BJ (cell line): ENCODE measurements around the gene RBBP5. TPM values are rescaled to one million over a fixed set of nuclear protein-coding genes. Genes with fewer than 3 reads are reported as not detected.

ENCODE experiments used
- CTCF ChIA-PET: fragments of 350-600 bp; formaldehyde crosslinking; extraction: SDS; loops from one replicate; lab custom pipeline; 2021; ENCODE audit warnings: antibody characterized with exemption, inconsistent platforms; lab: Yijun Ruan, JAX
- POLR2A ChIA-PET: fragments of 300-600 bp; sonication (Branson Sonifier 250); formaldehyde crosslinking; extraction: SDS; loops from one replicate; lab custom pipeline; 2021; ENCODE audit warnings: antibody characterized with exemption; lab: Charles Lee
- DNase-seq: peaks from one replicate; pipeline ENCODE4 v3.0.0-alpha.2; 2011; ENCODE audit warnings: low read depth
- H3K27me3 ChIP-seq: 2 replicates; pipeline ENCODE4 v1.6.0; 2011; ENCODE audit warnings: low read length; ENCODE audit not compliant: control insufficient read depth, insufficient read depth
- H3K36me3 ChIP-seq: 2 replicates; pipeline ENCODE4 v1.5.1; 2011; ENCODE audit warnings: low read length; ENCODE audit not compliant: control insufficient read depth, insufficient read depth
- H3K4me3 ChIP-seq: 2 replicates; pipeline ENCODE4 v1.5.1; 2011; ENCODE audit warnings: low read depth, mild to moderate bottlenecking, control low read depth, low read length
- CTCF ChIP-seq: IDR thresholded peaks from 2 replicates; pipeline ENCODE4 v1.5.1; 2011; ENCODE audit warnings: low read depth, mild to moderate bottlenecking, control low read depth, inconsistent platforms, low read length, moderate library complexity; ENCODE audit not compliant: insufficient read depth
- polyA plus RNA-seq: library from polyadenylated mRNA; depleted of rRNA; stranded (reverse); fragments of >200 nt; gene quantifications from 2 replicates; pipeline ENCODE4 v1.2.3, GENCODE V29; 2011

RBBP5 gene
- polyA plus RNA-seq, 1 experiment, result 6.4 TPM

DNA sequence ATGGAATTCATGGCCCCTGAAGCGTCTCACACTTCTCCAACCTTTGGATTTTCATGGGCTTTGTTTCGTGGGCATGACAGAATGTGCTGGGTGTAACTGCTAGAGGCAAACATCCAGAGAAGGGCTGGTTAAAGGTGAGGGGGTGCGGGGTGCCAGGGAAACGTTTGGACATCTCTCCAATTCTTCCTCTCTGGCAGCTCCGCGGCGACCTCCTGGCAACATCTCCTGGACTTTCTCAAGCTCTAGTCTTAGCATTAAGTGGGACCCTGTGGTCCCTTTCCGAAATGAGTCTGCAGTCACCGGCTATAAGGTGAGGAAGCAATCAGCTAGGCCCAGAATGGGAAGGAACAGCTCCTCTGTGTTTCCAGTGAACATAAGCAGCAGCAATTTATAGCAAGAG lies 49.5 kb downstream of the RBBP5 start:
- Histone ChIP-seq H3K27me3 (no peaks in the 10 kb centered on the region), H3K36me3 (no peaks in the 10 kb centered on the region), H3K4me3 (no peak overlapping the region)
- POLR2A ChIA-PET, result no interaction called here
- DNase-seq, result no peak
- CTCF ChIA-PET, result interaction anchor here (0.5 to 3.9 kb wide), 4 partner anchors 10 to 185 kb away, joined by 3 to 30 read pairs (median 6); no protein-coding TSS in a partner anchor
- TF ChIP-seq CTCF, result no peak

DNA sequence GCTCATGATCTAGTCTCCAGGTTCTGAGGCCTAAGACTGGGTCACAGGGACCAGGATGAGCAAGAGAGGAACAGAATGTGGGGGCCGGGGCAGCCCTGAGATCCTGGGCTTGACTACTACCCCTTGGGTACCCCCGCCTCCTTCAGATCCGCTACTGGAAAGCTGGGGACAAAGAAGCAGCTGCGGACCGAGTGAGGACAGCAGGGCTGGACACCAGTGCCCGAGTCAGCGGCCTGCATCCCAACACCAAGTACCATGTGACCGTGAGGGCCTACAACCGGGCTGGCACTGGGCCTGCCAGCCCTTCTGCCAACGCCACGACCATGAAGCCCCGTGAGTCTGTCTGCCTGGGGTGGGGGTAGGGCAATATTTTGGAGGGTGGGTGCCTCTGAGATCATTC lies 50.0 kb downstream of the RBBP5 start:
- DNase-seq, result no peak
- ChIA-PET CTCF (interaction anchor here (1.1 to 3.9 kb wide), 3 partner anchors 10 to 184 kb away, joined by 3 to 30 read pairs (median 3); no protein-coding TSS in a partner anchor), POLR2A (no interaction called here)
- Histone ChIP-seq H3K36me3 (no peaks in the 10 kb centered on the region), H3K27me3 (no peaks in the 10 kb centered on the region), H3K4me3 (no peak overlapping the region)
- no peak for TF ChIP-seq CTCF

- Histone ChIP-seq H3K36me3 (no peaks in the 10 kb centered on the region), H3K4me3 (no peak overlapping the region), H3K27me3 (no peaks in the 10 kb centered on the region; the same call in 1 of the 2 replicates)
- ChIA-PET POLR2A (no interaction called here), CTCF (interaction anchor here (1.1 to 3.9 kb wide), 2 partner anchors 9 to 185 kb away, joined by 3 to 30 read pairs; no protein-coding TSS in a partner anchor)
- DNase-seq, result no peak
- TF ChIP-seq CTCF, result no peak
Measured at GRCh38 chr1:205071028-205071409, 50.8 kb downstream of the RBBP5 start.

DNA sequence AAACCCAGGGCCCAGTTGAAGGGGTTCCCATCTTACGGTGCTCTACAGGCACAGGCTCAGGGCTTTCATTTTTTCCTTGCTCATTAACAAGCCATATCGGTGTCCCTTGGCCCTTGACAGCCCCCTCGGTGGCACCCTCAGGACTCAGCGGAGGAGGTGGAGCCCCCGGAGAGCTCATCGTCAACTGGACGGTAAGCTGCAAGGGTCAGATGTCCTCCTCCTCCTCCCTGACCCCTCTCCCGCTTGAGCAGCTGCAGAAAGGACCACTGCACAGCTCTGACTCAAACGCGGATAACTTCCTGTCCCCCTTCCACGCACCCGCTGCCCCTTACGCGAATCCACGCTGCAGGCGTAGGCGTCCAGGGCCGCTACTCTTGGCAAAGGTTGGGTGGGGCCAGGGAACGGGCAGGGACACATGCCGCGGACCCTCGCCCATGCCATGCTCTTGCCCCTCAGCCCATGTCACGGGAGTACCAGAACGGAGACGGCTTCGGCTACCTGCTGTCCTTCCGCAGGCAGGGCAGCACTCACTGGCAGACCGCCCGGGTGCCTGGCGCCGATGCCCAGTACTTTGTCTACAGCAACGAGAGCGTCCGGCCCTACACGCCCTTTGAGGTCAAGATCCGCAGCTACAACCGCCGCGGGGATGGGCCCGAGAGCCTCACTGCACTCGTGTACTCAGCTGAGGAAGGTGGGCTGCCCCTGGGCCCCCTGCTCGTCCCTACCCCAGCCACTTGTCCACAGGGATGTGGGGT lies 52.2 kb downstream of the RBBP5 start:
- ChIA-PET POLR2A (no interaction called here), CTCF (interaction anchor here (0.6 to 3.9 kb wide), 3 partner anchors 8 to 258 kb away, joined by 3 to 30 read pairs (median 4); no protein-coding TSS in a partner anchor)
- H3K36me3 ChIP-seq, result no peaks in the 10 kb centered on the region
- H3K4me3 ChIP-seq, result no peak overlapping the region
- no peak for DNase-seq
- H3K27me3 ChIP-seq, result no peaks in the 10 kb centered on the region; the same call in none of the 2 replicates
- no peak for TF ChIP-seq CTCF

DNA sequence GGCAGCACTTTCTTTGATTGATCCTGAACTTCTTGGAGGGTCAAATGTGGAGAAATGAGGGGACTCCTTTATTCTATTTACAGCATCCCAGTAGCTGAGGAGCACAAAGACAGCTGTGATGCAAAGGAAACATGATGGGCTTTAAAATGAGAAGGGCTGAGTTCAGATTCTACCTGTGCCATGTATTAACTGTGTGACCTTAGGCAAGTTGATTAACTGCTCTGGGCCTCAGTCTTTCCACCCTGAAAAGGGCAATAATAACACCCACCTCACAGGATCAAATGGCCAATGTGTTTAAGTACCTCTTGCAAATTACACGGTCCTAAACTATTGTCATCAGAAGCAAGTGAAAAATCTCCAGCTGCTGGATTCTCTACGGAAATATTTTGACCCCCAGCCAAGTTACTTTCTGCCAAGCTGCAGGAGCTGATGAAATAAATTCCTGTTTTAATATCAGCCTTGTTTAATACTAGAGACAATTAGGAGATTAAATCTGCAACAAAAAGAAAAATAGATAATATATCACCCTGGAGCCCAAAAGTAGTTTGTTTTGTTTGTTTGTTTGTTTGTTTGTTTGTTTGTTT lies 53.2 kb downstream of the RBBP5 start:
- no peak for DNase-seq
- Histone ChIP-seq H3K4me3 (no peak overlapping the region), H3K36me3 (no peaks in the 10 kb centered on the region), H3K27me3 (no peaks in the 10 kb centered on the region; the same call in none of the 2 replicates)
- CTCF ChIA-PET, result interaction anchor here (1.2 kb wide), 2 partner anchors 80 to 187 kb away, joined by 4 read pairs; no protein-coding TSS in a partner anchor
- TF ChIP-seq CTCF, result no peak
- POLR2A ChIA-PET, result interaction anchor here (0.7 kb wide), 1 partner anchor 30 kb away, joined by 3 read pairs; no protein-coding TSS in a partner anchor
